Hepatocyte (in vitro differentiated cells): ENCODE data around the gene MAP6. TPM values are rescaled to one million over a fixed set of nuclear protein-coding genes. Genes with fewer than 3 reads are reported as not detected.

Experiments used
- DNase-seq: peaks from one replicate; pipeline ENCODE4 v3.0.0-alpha.2; 2016; ENCODE audit warnings: low spot score
- H2AFZ ChIP-seq: fragments of 200-600 bp; sonication (generic); 2 replicates; pipeline ENCODE4 v1.6.0; 2016; ENCODE audit warnings: antibody characterized with exemption, mild to moderate bottlenecking
- H3K27ac ChIP-seq: fragments of 200-600 bp; sonication (generic); 2 replicates; pipeline ENCODE4 v1.5.1; 2016; ENCODE audit warnings: mild to moderate bottlenecking
- H3K27me3 ChIP-seq: fragments of 200-600 bp; sonication (generic); 2 replicates; pipeline ENCODE4 v1.6.1; 2016
- H3K36me3 ChIP-seq: fragments of 200-600 bp; sonication (generic); replicated peaks from 2 replicates; pipeline ENCODE4 v1.5.1; 2016; ENCODE audit warnings: low read depth; ENCODE audit not compliant: insufficient read depth
- H3K4me1 ChIP-seq: fragments of 200-600 bp; sonication (generic); 2 replicates; pipeline ENCODE4 v1.5.1; 2016; ENCODE audit warnings: mild to moderate bottlenecking, moderate library complexity; ENCODE audit not compliant: insufficient read depth
- H3K4me2 ChIP-seq: fragments of 200-600 bp; sonication (generic); 2 replicates; pipeline ENCODE4 v1.6.0; 2016
- H3K4me3 ChIP-seq: fragments of 200-600 bp; sonication (generic); 2 replicates; pipeline ENCODE4 v1.5.1; 2016; ENCODE audit warnings: mild to moderate bottlenecking
- H3K79me2 ChIP-seq: fragments of 200-600 bp; sonication (generic); 2 replicates; pipeline ENCODE4 v1.6.0; 2017; ENCODE audit warnings: mild to moderate bottlenecking
- H3K9me2 ChIP-seq: fragments of 200-600 bp; sonication (generic); replicated peaks from 2 replicates; pipeline ENCODE4 v1.6.0; 2017; ENCODE audit warnings: mild to moderate bottlenecking; ENCODE audit not compliant: insufficient read depth
- H3K9me3 ChIP-seq: fragments of 200-600 bp; sonication (generic); 2 replicates; pipeline ENCODE4 v1.5.1; 2016; ENCODE audit warnings: low read depth, mild to moderate bottlenecking
- H4K20me1 ChIP-seq: fragments of 200-600 bp; sonication (generic); 2 replicates; pipeline ENCODE4 v1.6.0; 2016; ENCODE audit warnings: mild to moderate bottlenecking; ENCODE audit not compliant: insufficient read depth, poor library complexity, severe bottlenecking
- CTCF ChIP-seq: fragments of 200-600 bp; sonication (generic); IDR thresholded peaks from 2 replicates; pipeline ENCODE4 v1.5.1; 2016; ENCODE audit warnings: antibody characterized with exemption, mild to moderate bottlenecking; ENCODE audit not compliant: poor library complexity
- EZH2 ChIP-seq: fragments of 200-600 bp; sonication (generic); IDR thresholded peaks from 2 replicates; pipeline ENCODE4 v1.6.1; 2016; ENCODE audit warnings: antibody characterized with exemption, mild to moderate bottlenecking, borderline replicate concordance
- EZH2phosphoT487 ChIP-seq: fragments of 200-600 bp; sonication (generic); IDR thresholded peaks from one replicate; pipeline ENCODE4 v1.6.1; 2018; ENCODE audit warnings: antibody characterized with exemption, mild to moderate bottlenecking, low read depth, moderate library complexity; ENCODE audit not compliant: unreplicated experiment, severe bottlenecking
- WGBS: methylation state at CpG from one replicate; pipeline ENCODE4 v1.1.6; 2016; ENCODE audit warnings: low lambda C conversion rate; ENCODE audit errors: missing lambda C conversion rate; 5-methylcytosine and 5-hydroxymethylcytosine counted together
- polyA plus RNA-seq: library from polyadenylated mRNA; unstranded; fragments of >200 nt; fragmentation: Nextera tagmentation; extraction: Ambion mirVana; gene quantifications from 2 replicates; pipeline ENCODE4 v1.2.1, GENCODE V29; 2016
- total RNA-seq: library from RNA; depleted of rRNA; stranded (reverse); fragments of >200 nt; gene quantifications from 2 replicates; pipeline ENCODE4 v1.2.3, GENCODE V29; 2014

MAP6 gene
- total and polyA plus RNA-seq, 2 experiments from 2014 or later: 3.8 to 6.4 TPM

- Histone ChIP-seq H3K27ac (no peak overlapping the region), H3K79me2 (no peaks in the 10 kb centered on the region), H3K4me1 (no peaks in the 10 kb centered on the region), H3K9me3 (no peaks in the 10 kb centered on the region), H3K4me3 (no peak overlapping the region), H4K20me1 (no peaks in the 10 kb centered on the region), H3K27me3 (no peaks in the 10 kb centered on the region), H2AFZ (no peak overlapping the region), H3K4me2 (no peak overlapping the region), H3K36me3 (no peaks in the 10 kb centered on the region), H3K9me2 (no peaks in the 10 kb centered on the region)
- no peak for TF ChIP-seq EZH2phosphoT487
- no peak for TF ChIP-seq CTCF
- no peak for TF ChIP-seq EZH2
- 91% methylated on average over 4 of the region's 4 CpGs for whole genome bisulfite sequencing
- no peak for DNase-seq
Measured at GRCh38 chr11:75541193-75542087, 127.4 kb downstream of the MAP6 start.

GRCh38 chr11:75539459-75540334 lies 129.1 kb downstream of the MAP6 start:
- Histone ChIP-seq H2AFZ (no peak overlapping the region), H4K20me1 (no peaks in the 10 kb centered on the region), H3K27ac (peak overlapping the region; percentile 42), H3K9me2 (no peaks in the 10 kb centered on the region), H3K4me1 (no peaks in the 10 kb centered on the region), H3K4me2 (no peak overlapping the region), H3K79me2 (no peaks in the 10 kb centered on the region), H3K36me3 (no peaks in the 10 kb centered on the region), H3K27me3 (no peaks in the 10 kb centered on the region), H3K4me3 (no peak overlapping the region), H3K9me3 (no peaks in the 10 kb centered on the region)
- TF ChIP-seq CTCF (no peak), EZH2 (no peak), EZH2phosphoT487 (no peak)
- 67% methylated on average over 9 of the region's 9 CpGs for WGBS
- DNase-seq: no peak

- Histone ChIP-seq H3K9me3 (no peaks in the 10 kb centered on the region), H3K27me3 (no peaks in the 10 kb centered on the region), H2AFZ (no peak overlapping the region), H3K4me1 (no peaks in the 10 kb centered on the region), H3K4me2 (no peak overlapping the region), H3K4me3 (no peak overlapping the region), H4K20me1 (no peaks in the 10 kb centered on the region), H3K36me3 (no peaks in the 10 kb centered on the region), H3K9me2 (no peaks in the 10 kb centered on the region), H3K79me2 (no peaks in the 10 kb centered on the region), H3K27ac (no peak overlapping the region)
- no peak for DNase-seq
- WGBS: 90% methylated on average over 11 of the region's 11 CpGs
- TF ChIP-seq EZH2phosphoT487: no peak
- TF ChIP-seq EZH2: no peak
- no peak for TF ChIP-seq CTCF
Measured at GRCh38 chr11:75538150-75538942, 130.5 kb downstream of the MAP6 start.
